Tibial nerve (tissue), 4 donors: ENCODE measurements around the gene RPP25L. TPM values are rescaled to one million over a fixed set of nuclear protein-coding genes. Genes with fewer than 3 reads are reported as not detected.

Source experiments
- DNase-seq, 2 donors: peaks; one replicate each; pipeline ENCODE4 v3.0.0-alpha.2; 2019; ENCODE audit warnings: low spot score in 2 of 2
- H3K27ac ChIP-seq, 4 donors: fragments of 200-600 bp; sonication (generic) in 3 of 4; one replicate each; pipeline ENCODE4 v1.5.1; 2017 to 2019; ENCODE audit warnings: mild to moderate bottlenecking in 1 of 4
- H3K27me3 ChIP-seq, 2 donors: fragments of 200-600 bp; sonication (generic) in 1 of 2; one replicate each; pipeline versions ENCODE4 v1.5.1 to v1.6.0; 2017 to 2019
- H3K36me3 ChIP-seq, 3 donors: fragments of 200-600 bp; sonication (generic); one replicate each; pipeline ENCODE4 v1.5.1; 2018 to 2019
- H3K4me1 ChIP-seq, 4 donors: fragments of 200-600 bp; sonication (generic) in 3 of 4; one replicate each; pipeline ENCODE4 v1.5.1; 2017 to 2019
- H3K4me3 ChIP-seq, 4 donors: fragments of 200-600 bp; sonication (generic) in 3 of 4; one replicate each; pipeline ENCODE4 v1.5.1; 2017 to 2019; ENCODE audit warnings: mild to moderate bottlenecking in 1 of 4, moderate library complexity in 1 of 4
- H3K9me3 ChIP-seq, 4 donors: fragments of 200-600 bp; sonication (generic) in 3 of 4; one replicate each; pipeline ENCODE4 v1.5.1; 2017 to 2019
- EP300 ChIP-seq, 2 donors: sonication (generic); formaldehyde crosslinking; IDR thresholded peaks; one replicate each; pipeline ENCODE4 v1.6.1; 2017; ENCODE audit warnings: antibody characterized with exemption in 2 of 2, mild to moderate bottlenecking in 1 of 2
- POLR2A ChIP-seq, 2 donors: fragments of 450-650 bp; IDR thresholded peaks; one replicate each; pipeline ENCODE4 v1.6.1; 2017; ENCODE audit warnings: antibody characterized with exemption in 2 of 2, mild to moderate bottlenecking in 2 of 2, moderate library complexity in 2 of 2
- WGBS, 2 donors: methylation state at CpG; one replicate each; pipeline ENCODE4 v1.1.5; 2018; 5-methylcytosine and 5-hydroxymethylcytosine counted together
- total RNA-seq, 4 donors: library from RNA; depleted of rRNA; stranded (reverse); fragments of >200 nt; gene quantifications; one replicate each; pipeline ENCODE4 v1.1.0, GENCODE V29; 2016
- TF ChIP-seq, protein P1 (sequence below), 5 experiments: fragments of 200-600 bp in 3 of 5; fragments of 450-650 bp in 2 of 5; sonication (generic) in 3 of 5; IDR thresholded peaks; one replicate each; pipeline ENCODE4 v1.5.1; 2016 to 2019; ENCODE audit warnings: antibody characterized with exemption in 5 of 5, mild to moderate bottlenecking in 3 of 5, moderate library complexity in 2 of 5

RPP25L gene
- total RNA-seq, 4 donors from 2014 or later = 31.4 to 45.9 (median 45.4) TPM

DNA sequence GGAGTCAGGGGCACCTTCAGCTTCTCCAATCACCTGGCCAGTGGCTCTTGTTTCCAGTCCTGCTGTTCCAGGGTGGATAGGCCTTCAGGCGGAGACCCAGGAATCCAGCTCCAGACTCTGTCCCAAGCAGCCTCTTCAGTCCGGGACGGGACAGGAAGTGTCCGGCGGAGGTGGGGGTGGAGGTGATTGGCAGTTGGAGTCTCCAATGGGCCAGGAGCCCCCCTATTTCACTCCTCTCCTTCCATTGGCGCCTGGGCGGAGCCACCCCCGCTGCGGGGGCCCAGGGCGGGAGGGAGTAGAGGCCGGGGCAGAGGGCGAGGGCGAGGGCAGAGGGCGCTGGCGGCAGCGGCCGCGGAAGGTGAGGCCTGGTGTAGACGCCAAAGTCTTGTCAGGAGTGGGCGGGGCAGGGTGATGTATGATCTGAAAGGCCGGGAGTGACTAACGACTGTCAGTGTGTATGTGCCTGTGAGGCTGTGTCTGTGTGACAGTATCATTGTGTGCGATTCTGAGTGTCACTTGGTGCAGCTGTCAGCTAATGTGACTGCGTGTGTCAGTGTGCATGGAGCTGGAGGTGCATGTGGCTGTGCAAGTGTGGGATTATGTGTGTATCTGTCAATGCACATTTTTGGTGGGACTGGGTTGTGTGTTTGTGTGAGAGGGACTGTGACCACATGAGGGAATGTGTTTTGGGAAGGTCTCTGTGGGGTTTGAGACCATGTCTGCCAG is 40.1 kb upstream of the RPP25L start, which contains the start of gene IL11RA:
Gene IL11RA (plus strand): TSS at position 310 of the 726 bp plus-strand sequence. CDS start 3,033 bp downstream, outside the sequence.
- TF ChIP-seq EP300 (IDR thresholded peaks at IDR 0.05) (peak in 1 of 2 donors; percentile 77), POLR2A (IDR thresholded peaks at IDR 0.05) (peak in 1 of 2 donors; percentile 44)
- TF ChIP-seq, protein P1, sequence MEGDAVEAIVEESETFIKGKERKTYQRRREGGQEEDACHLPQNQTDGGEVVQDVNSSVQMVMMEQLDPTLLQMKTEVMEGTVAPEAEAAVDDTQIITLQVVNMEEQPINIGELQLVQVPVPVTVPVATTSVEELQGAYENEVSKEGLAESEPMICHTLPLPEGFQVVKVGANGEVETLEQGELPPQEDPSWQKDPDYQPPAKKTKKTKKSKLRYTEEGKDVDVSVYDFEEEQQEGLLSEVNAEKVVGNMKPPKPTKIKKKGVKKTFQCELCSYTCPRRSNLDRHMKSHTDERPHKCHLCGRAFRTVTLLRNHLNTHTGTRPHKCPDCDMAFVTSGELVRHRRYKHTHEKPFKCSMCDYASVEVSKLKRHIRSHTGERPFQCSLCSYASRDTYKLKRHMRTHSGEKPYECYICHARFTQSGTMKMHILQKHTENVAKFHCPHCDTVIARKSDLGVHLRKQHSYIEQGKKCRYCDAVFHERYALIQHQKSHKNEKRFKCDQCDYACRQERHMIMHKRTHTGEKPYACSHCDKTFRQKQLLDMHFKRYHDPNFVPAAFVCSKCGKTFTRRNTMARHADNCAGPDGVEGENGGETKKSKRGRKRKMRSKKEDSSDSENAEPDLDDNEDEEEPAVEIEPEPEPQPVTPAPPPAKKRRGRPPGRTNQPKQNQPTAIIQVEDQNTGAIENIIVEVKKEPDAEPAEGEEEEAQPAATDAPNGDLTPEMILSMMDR (IDR thresholded peaks at IDR 0.05) = no peak
- H3K27ac ChIP-seq = peak within 1 kb of the TSS; percentile 77 to 91 (median 84)
- H3K4me1 ChIP-seq = peaks cover 0 to 73% (median 64%) of the 10 kb centered on the region in 4 donors
- peak within 1 kb of the TSS; percentile 17 to 48 (median 24) for H3K4me3 ChIP-seq
- peak; percentile 78 to 80 for DNase-seq
- peaks cover 0 to 23% (median 5%) of the 10 kb centered on the region in 3 donors for H3K36me3 ChIP-seq
- H3K9me3 ChIP-seq = no peaks in the 10 kb centered on the region
- no peaks in the 10 kb centered on the region for H3K27me3 ChIP-seq
- WGBS, 2 donors = 1 to 2% methylated on average over 15 to 22 of the region's 24 CpGs

DNA sequence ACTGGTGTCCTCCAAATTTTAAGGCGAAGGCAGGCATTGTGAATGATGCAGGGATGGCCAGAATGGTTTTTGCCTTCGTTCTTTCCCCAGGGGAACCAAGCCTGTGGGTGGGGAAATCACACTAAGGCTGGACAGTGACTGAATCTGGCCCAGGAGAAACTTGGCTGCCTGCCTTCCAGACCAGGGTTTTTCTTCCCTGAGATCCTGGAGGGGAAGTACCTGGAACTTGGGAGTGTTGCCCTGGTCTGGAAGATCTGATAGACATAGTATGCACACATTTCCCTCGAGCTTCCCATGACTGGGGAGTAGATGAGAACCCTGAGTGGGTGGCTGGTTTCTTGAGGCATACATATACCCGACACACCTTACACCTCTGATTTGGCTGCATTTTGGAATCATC is 39.4 kb upstream of the RPP25L start:
- H3K36me3 ChIP-seq = peaks cover 0 to 23% (median 5%) of the 10 kb centered on the region in 3 donors
- H3K27ac ChIP-seq = peak overlapping the region; percentile 77 to 91 (median 84)
- no peaks in the 10 kb centered on the region for H3K9me3 ChIP-seq
- DNase-seq = no peak
- peaks cover 0 to 74% (median 65%) of the 10 kb centered on the region in 4 donors for H3K4me1 ChIP-seq
- peak overlapping the region; percentile 17 to 48 (median 24) for H3K4me3 ChIP-seq
- TF ChIP-seq EP300 (IDR thresholded peaks at IDR 0.05) (no peak), POLR2A (IDR thresholded peaks at IDR 0.05) (no peak)
- TF ChIP-seq, protein P1 (IDR thresholded peaks at IDR 0.05) = no peak
- no peaks in the 10 kb centered on the region for H3K27me3 ChIP-seq
- WGBS, 2 donors = 31 to 34% methylated on average over 4 of the region's 4 CpGs

DNA sequence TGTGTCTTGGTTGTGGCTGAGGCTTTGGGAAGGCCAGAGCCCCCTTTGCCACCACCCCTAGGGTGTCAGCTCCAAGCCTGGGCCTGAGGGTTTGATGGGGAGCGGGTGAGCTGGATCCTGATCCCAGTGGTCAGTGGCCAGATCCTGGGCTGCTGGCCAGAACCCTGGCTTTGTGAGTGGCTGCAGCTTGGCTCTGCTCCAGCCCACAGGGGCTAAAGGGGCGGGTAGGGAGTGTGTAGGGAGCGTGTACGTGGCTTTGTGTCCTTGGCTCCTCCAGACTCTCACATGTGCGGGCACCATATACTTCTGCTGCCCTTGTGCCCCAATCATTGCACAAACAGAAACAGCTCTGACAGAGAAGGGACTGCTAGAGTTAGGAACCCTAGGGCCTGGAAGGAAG is 38.9 kb upstream of the RPP25L start:
- TF ChIP-seq POLR2A (IDR thresholded peaks at IDR 0.05) (no peak), EP300 (IDR thresholded peaks at IDR 0.05) (no peak)
- TF ChIP-seq, protein P1 (IDR thresholded peaks at IDR 0.05) = no peak
- peaks cover 0 to 79% (median 67%) of the 10 kb centered on the region in 4 donors for H3K4me1 ChIP-seq
- 18 to 36% methylated on average over 4 to 5 of the region's 5 CpGs for WGBS, 2 donors

DNA sequence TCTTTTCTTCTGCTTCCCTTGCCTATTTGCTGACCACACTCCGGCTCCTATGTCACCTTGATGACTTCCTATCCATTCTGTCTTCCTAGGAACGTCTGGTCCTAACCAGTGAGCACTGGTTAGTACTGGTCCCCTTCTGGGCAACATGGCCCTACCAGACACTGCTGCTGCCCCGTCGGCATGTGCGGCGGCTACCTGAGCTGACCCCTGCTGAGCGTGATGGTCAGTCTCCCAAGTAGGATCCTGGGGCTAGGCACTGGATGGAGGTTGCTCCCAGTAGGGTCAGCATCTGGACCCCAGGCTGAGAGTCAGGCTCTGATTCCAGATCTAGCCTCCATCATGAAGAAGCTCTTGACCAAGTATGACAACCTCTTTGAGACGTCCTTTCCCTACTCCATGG is 36.8 kb upstream of the RPP25L start:
- WGBS, 2 donors = 87 to 91% methylated on average over 8 of the region's 8 CpGs
- no peak for TF ChIP-seq POLR2A (IDR thresholded peaks at IDR 0.05)
- TF ChIP-seq, protein P1 (IDR thresholded peaks at IDR 0.05) = no peak
- no peak for TF ChIP-seq EP300 (IDR thresholded peaks at IDR 0.05)
- DNase-seq = no peak
- Histone ChIP-seq H3K9me3 (no peaks in the 10 kb centered on the region), H3K4me1 (peaks cover 0 to 59% (median 49%) of the 10 kb centered on the region in 4 donors), H3K27me3 (no peaks in the 10 kb centered on the region), H3K36me3 (peaks cover 0 to 23% (median 5%) of the 10 kb centered on the region in 3 donors), H3K4me3 (no peak overlapping the region), H3K27ac (peak overlapping the region in 1 of 4 donors; percentile 92)

More for the DNA sequence above, 38.9 kb upstream of the RPP25L start:
- peaks cover 0 to 23% (median 5%) of the 10 kb centered on the region in 3 donors for H3K36me3 ChIP-seq
- H3K27me3 ChIP-seq = no peaks in the 10 kb centered on the region
- H3K9me3 ChIP-seq = no peaks in the 10 kb centered on the region
- no peak overlapping the region for H3K4me3 ChIP-seq
- no peak for DNase-seq
- H3K27ac ChIP-seq = peak overlapping the region; percentile 7 to 91 (median 83)

DNA sequence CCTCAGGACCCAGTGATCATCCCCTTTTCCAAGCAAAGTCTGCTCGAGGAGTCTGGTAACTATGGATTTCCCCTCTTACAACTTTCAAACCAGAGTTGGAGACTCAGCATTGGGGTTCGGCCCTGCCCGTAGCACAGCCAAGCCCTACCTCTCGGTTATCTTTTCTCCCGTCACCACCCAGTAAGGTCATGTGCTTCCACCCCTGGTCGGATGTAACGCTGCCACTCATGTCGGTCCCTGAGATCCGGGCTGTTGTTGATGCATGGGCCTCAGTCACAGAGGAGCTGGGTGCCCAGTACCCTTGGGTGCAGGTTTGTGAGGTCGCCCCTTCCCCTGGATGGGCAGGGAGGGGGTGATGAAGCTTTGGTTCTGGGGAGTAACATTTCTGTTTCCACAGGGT is 35.8 kb upstream of the RPP25L start:
- no peak for TF ChIP-seq POLR2A (IDR thresholded peaks at IDR 0.05)
- no peak for TF ChIP-seq EP300 (IDR thresholded peaks at IDR 0.05)
- TF ChIP-seq, protein P1 (IDR thresholded peaks at IDR 0.05) = no peak
- Histone ChIP-seq H3K4me3 (peak overlapping the region; percentile 47 to 88 (median 69)), H3K9me3 (no peaks in the 10 kb centered on the region), H3K36me3 (peaks cover 0 to 23% (median 5%) of the 10 kb centered on the region in 3 donors), H3K27ac (peak overlapping the region; percentile 22 to 92 (median 84)), H3K4me1 (peaks cover 0 to 49% (median 39%) of the 10 kb centered on the region in 4 donors), H3K27me3 (no peaks in the 10 kb centered on the region)
- no peak for DNase-seq
- WGBS, 2 donors = 45 to 49% methylated on average over 10 of the region's 10 CpGs
